GM10248 (cell line): Measurements from ENCODE around the gene TSC22D3.

Source experiments
- CTCF ChIA-PET: fragments of 300-600 bp; sonication (Branson Sonifier 250); formaldehyde crosslinking; extraction: SDS; loops from one replicate; lab custom pipeline; 2021; ENCODE audit warnings: antibody characterized with exemption; lab: Yijun Ruan, JAX
- POLR2A ChIA-PET: fragments of 350-650 bp; sonication (Branson Sonifier 250); formaldehyde crosslinking; extraction: SDS; loops from one replicate; lab custom pipeline; 2020; ENCODE audit warnings: antibody characterized with exemption; lab: Yijun Ruan, JAX
- DNase-seq: peaks from one replicate; pipeline ENCODE4 v3.0.0; 2012; ENCODE audit errors: extremely low spot score
- CTCF ChIP-seq: IDR thresholded peaks from 2 replicates; pipeline ENCODE4 v1.5.1; 2012; ENCODE audit warnings: mild to moderate bottlenecking, low read depth; ENCODE audit errors: extremely low read depth, missing control alignments, control extremely low read depth

TSC22D3 gene

GRCh38 chrX:107760304-107761077 is 15.1 kb downstream of the TSC22D3 start:
- no peak for DNase-seq
- POLR2A ChIA-PET = no interaction called here
- no peak for TF ChIP-seq CTCF
- CTCF ChIA-PET = interaction anchor here (0.9 to 1.4 kb wide), 4 partner anchors 15 to 101 kb away, joined by 3 to 4 read pairs (median 3); partner anchors contain the start of genes NCBP2L and TSC22D3

GRCh38 chrX:107758231-107758766 is 17.3 kb downstream of the TSC22D3 start:
- ChIA-PET CTCF (interaction anchor here (1.3 kb wide), 1 partner anchor 98 kb away, joined by 4 read pairs; no protein-coding TSS in a partner anchor), POLR2A (no interaction called here)
- DNase-seq = no peak
- no peak for TF ChIP-seq CTCF

- ChIA-PET POLR2A (no interaction called here), CTCF (no interaction called here)
- DNase-seq = no peak
- TF ChIP-seq CTCF = no peak
Measured at GRCh38 chrX:107755721-107756120, 19.9 kb downstream of the TSC22D3 start.

- TF ChIP-seq CTCF = no peak
- ChIA-PET POLR2A (interaction anchor here (0.6 kb wide), 1 partner anchor 30 kb away, joined by 3 read pairs; no protein-coding TSS in a partner anchor), CTCF (interaction anchor here (1.5 to 1.8 kb wide), 4 partner anchors 19 to 97 kb away, joined by 3 to 6 read pairs (median 5); partner anchors contain the start of gene NCBP2L)
- DNase-seq = no peak
Measured at GRCh38 chrX:107753187-107753586, 22.4 kb downstream of the TSC22D3 start.

- no peak for TF ChIP-seq CTCF
- POLR2A ChIA-PET = no interaction called here
- CTCF ChIA-PET = interaction anchor here (0.9 to 1.8 kb wide), 6 partner anchors 11 to 97 kb away, joined by 3 to 6 read pairs (median 4); partner anchors contain the start of gene NCBP2L
- DNase-seq = no peak
Measured at GRCh38 chrX:107752714-107753113, 22.9 kb downstream of the TSC22D3 start.

- no peak for DNase-seq
- CTCF ChIA-PET = interaction anchor here (0.9 to 1.8 kb wide), 5 partner anchors 11 to 96 kb away, joined by 3 to 6 read pairs (median 5); partner anchors contain the start of gene NCBP2L
- POLR2A ChIA-PET = no interaction called here
- no peak for TF ChIP-seq CTCF
Measured at GRCh38 chrX:107752043-107752442, 23.5 kb downstream of the TSC22D3 start.
